ENCODE data around the gene PTPRN2.

- no peak for TF ChIP-seq EZH2 (IDR thresholded peaks at IDR 0.05)
- no peak for TF ChIP-seq CTCF (IDR thresholded peaks at IDR 0.05 in 2 of 3, conservative IDR thresholded peaks at IDR 0.05 in 1 of 3; ENCODE audit: borderline replicate concordance in 1 of 3, insufficient read depth in 1 of 3, low read depth in 2 of 3, low read length in 2 of 3)
- no peak for TF ChIP-seq POLR2AphosphoS5 (IDR thresholded peaks at IDR 0.05; ENCODE audit: low read depth, low read length)
- no peak for TF ChIP-seq CEBPB (IDR thresholded peaks at IDR 0.05; ENCODE audit: low read depth)
- no peak for TF ChIP-seq REST (IDR thresholded peaks at IDR 0.05; ENCODE audit: low read depth)
- TF ChIP-seq ZFX (IDR thresholded peaks at IDR 0.05): no peak
- no peak for TF ChIP-seq MAX (IDR thresholded peaks at IDR 0.05)
- TF ChIP-seq RAD21 (IDR thresholded peaks at IDR 0.05; ENCODE audit: low read depth): no peak
- no peak for TF ChIP-seq FOSL1 (IDR thresholded peaks at IDR 0.05; ENCODE audit: low read depth)
Observed at GRCh38 chr7:157817433-157817832, 770.2 kb downstream of the PTPRN2 start.
